WERI-Rb-1 (cell line): ENCODE measurements around the gene BCL7B.

ENCODE experiments used
- DNase-seq: peaks from one replicate; pipeline ENCODE4 v3.0.0-alpha.2; 2020
- H3K27ac ChIP-seq: fragments of 250-450 bp; sonication (Bioruptor Pico); 2 replicates; pipeline ENCODE4 v1.5.1; 2020; ENCODE audit warnings: mild to moderate bottlenecking, moderate library complexity
- H3K27me3 ChIP-seq: fragments of 250-450 bp; sonication (Bioruptor Pico); 2 replicates; pipeline ENCODE4 v1.5.1; 2021; ENCODE audit warnings: mild to moderate bottlenecking, low read depth, moderate library complexity; ENCODE audit not compliant: insufficient read depth, severe bottlenecking
- H3K36me3 ChIP-seq: fragments of 250-450 bp; sonication (Bioruptor Pico); 2 replicates; pipeline ENCODE4 v1.5.1; 2020; ENCODE audit warnings: mild to moderate bottlenecking, moderate library complexity
- H3K4me3 ChIP-seq: 2 replicates; pipeline ENCODE4 v1.5.1; 2011; ENCODE audit warnings: low read depth, mild to moderate bottlenecking, control low read depth, low read length
- H3K9me3 ChIP-seq: fragments of 250-450 bp; sonication (Bioruptor Pico); 2 replicates; pipeline ENCODE4 v1.5.1; 2021; ENCODE audit warnings: mild to moderate bottlenecking, moderate library complexity; ENCODE audit not compliant: severe bottlenecking
- CTCF ChIP-seq: IDR thresholded peaks from 2 replicates; pipeline ENCODE4 v1.5.1; 2011; ENCODE audit warnings: low read depth, mild to moderate bottlenecking, control low read depth, inconsistent platforms, low read length

BCL7B gene

DNA sequence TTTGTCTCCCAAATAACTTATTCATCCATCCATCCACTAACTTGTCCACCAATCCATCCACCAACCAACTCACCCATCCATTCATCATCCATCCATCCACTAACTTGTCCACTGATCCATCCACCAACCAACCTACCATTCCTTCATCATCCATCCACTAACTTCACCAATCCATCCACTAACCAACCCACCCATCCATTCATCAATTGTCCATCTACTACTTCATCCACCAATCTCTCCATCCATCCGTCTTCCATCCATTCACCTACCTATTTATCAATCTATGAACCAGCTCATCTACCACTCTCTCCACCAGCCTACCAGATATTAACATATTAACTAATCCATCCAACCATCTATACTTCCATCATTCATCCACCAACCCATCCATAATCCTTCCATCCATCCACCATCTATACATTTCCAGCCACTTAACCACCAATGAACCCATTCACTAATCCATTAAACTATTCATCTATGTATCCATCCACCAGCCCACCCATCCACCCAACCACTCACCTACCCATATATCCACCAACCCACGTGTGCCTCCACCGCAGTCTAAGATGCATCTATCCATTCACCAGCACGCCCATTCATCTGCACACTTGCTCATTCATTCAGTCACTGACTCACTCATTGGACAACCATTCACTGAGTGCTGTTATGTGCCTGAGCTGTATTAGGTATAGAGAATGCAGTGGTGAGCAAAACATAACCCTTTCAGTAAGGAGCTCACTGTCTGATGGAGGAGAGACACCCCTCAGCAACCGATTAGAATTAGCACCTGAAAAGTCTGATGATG is 40.7 kb upstream of the BCL7B start:
- no peaks in the 10 kb centered on the region for H3K9me3 ChIP-seq
- no peak overlapping the region for H3K27ac ChIP-seq
- no peaks in the 10 kb centered on the region for H3K27me3 ChIP-seq
- H3K36me3 ChIP-seq, result no peaks in the 10 kb centered on the region; the same call in 1 of the 2 replicates
- TF ChIP-seq CTCF, result no peak
- DNase-seq, result no peak
- H3K4me3 ChIP-seq, result no peak overlapping the region

GRCh38 chr7:73596191-73597065 is 38.9 kb upstream of the BCL7B start:
- Histone ChIP-seq H3K27ac (no peak overlapping the region), H3K36me3 (no peaks in the 10 kb centered on the region; the same call in 1 of the 2 replicates), H3K27me3 (no peaks in the 10 kb centered on the region), H3K4me3 (no peak overlapping the region), H3K9me3 (no peaks in the 10 kb centered on the region)
- TF ChIP-seq CTCF, result no peak
- no peak for DNase-seq

GRCh38 chr7:73595358-73595757 is 37.9 kb upstream of the BCL7B start:
- TF ChIP-seq CTCF, result no peak
- H3K9me3 ChIP-seq, result no peaks in the 10 kb centered on the region
- no peak for DNase-seq
- no peak overlapping the region for H3K27ac ChIP-seq
- no peak overlapping the region for H3K4me3 ChIP-seq
- H3K36me3 ChIP-seq, result no peaks in the 10 kb centered on the region; the same call in 1 of the 2 replicates
- H3K27me3 ChIP-seq, result no peaks in the 10 kb centered on the region

GRCh38 chr7:73593207-73594045 is 35.9 kb upstream of the BCL7B start:
- Histone ChIP-seq H3K9me3 (no peaks in the 10 kb centered on the region), H3K4me3 (no peak overlapping the region), H3K27ac (no peak overlapping the region), H3K36me3 (no peaks in the 10 kb centered on the region; the same call in 1 of the 2 replicates), H3K27me3 (no peaks in the 10 kb centered on the region)
- DNase-seq, result no peak
- no peak for TF ChIP-seq CTCF

GRCh38 chr7:73586911-73587310 is 29.4 kb upstream of the BCL7B start:
- no peak overlapping the region for H3K27ac ChIP-seq

More at GRCh38 chr7:73586911-73587310, 29.4 kb upstream of the BCL7B start:
- no peaks in the 10 kb centered on the region for H3K9me3 ChIP-seq
- H3K36me3 ChIP-seq, result no peaks in the 10 kb centered on the region
- no peak overlapping the region for H3K4me3 ChIP-seq
- no peak for DNase-seq
- TF ChIP-seq CTCF, result no peak
- H3K27me3 ChIP-seq, result no peaks in the 10 kb centered on the region
